GM23338 (cell line): ENCODE measurements around the gene CYP3A7. TPM values are rescaled to one million over a fixed set of nuclear protein-coding genes. Genes with fewer than 3 reads are reported as not detected.

Experiments
- ATAC-seq: fragments of 200-7000 bp; cut with Tn5 transposase; 3 replicates; pipeline ENCODE4 v1.9.1; 2020
- DNase-seq: peaks from one replicate; pipeline ENCODE4 v3.0.0-alpha.2; 2015; ENCODE audit warnings: low spot score
- H2AFZ ChIP-seq: fragments of 200-600 bp; sonication (generic); 2 replicates; pipeline ENCODE4 v1.8.0; 2016; ENCODE audit warnings: antibody characterized with exemption, mild to moderate bottlenecking, moderate library complexity
- H3F3A ChIP-seq: fragments of 200-600 bp; sonication (generic); replicated peaks from 2 replicates; pipeline ENCODE4 v1.8.0; 2017; ENCODE audit warnings: antibody characterized with exemption, mixed run types, low read depth
- H3K27ac ChIP-seq: fragments of 200-600 bp; sonication (generic); 2 replicates; pipeline ENCODE4 v1.6.1; 2016; ENCODE audit warnings: low read depth
- H3K27me3 ChIP-seq: fragments of 200-600 bp; sonication (generic); 2 replicates; pipeline ENCODE4 v1.8.0; 2016; ENCODE audit warnings: mild to moderate bottlenecking, mixed run types, moderate library complexity; ENCODE audit not compliant: insufficient read depth
- H3K36me3 ChIP-seq: fragments of 200-600 bp; sonication (generic); 2 replicates; pipeline ENCODE4 v1.8.0; 2016; ENCODE audit warnings: mild to moderate bottlenecking; ENCODE audit not compliant: insufficient read depth
- H3K4me1 ChIP-seq: fragments of 200-600 bp; sonication (generic); 2 replicates; pipeline ENCODE4 v1.8.0; 2016; ENCODE audit warnings: mild to moderate bottlenecking, moderate library complexity; ENCODE audit not compliant: insufficient read depth
- H3K4me2 ChIP-seq: fragments of 200-600 bp; sonication (generic); 2 replicates; pipeline ENCODE4 v1.7.1; 2017; ENCODE audit warnings: mixed run types
- H3K4me3 ChIP-seq: fragments of 200-600 bp; sonication (generic); 2 replicates; pipeline ENCODE4 v1.6.1; 2016; ENCODE audit warnings: mixed run types
- H3K79me2 ChIP-seq: fragments of 200-600 bp; sonication (generic); replicated peaks from 2 replicates; pipeline ENCODE4 v1.8.0; 2017; ENCODE audit warnings: mild to moderate bottlenecking; ENCODE audit not compliant: insufficient read depth
- H3K9me2 ChIP-seq: fragments of 200-600 bp; sonication (generic); 2 replicates; pipeline ENCODE4 v1.8.0; 2017; ENCODE audit not compliant: insufficient read depth
- H4K20me1 ChIP-seq: fragments of 200-600 bp; sonication (generic); replicated peaks from 2 replicates; pipeline ENCODE4 v1.8.0; 2017; ENCODE audit warnings: mild to moderate bottlenecking; ENCODE audit not compliant: insufficient read depth
- H3K27ac Mint-ChIP-seq: 2 replicates; pipeline ENCODE4 v1.8.0; 2020; ENCODE audit warnings: inconsistent platforms, mild to moderate bottlenecking, moderate library complexity, mixed read lengths
- H3K27me3 Mint-ChIP-seq: 3 replicates; pipeline ENCODE4 v1.8.0; 2022; ENCODE audit warnings: low read depth, mild to moderate bottlenecking, moderate library complexity, mixed read lengths, inconsistent platforms; ENCODE audit not compliant: insufficient read depth, poor library complexity
- H3K36me3 Mint-ChIP-seq: 3 replicates; pipeline ENCODE4 v1.8.0; 2021; ENCODE audit warnings: low read depth, mild to moderate bottlenecking, inconsistent platforms, moderate library complexity, mixed read lengths
- H3K4me1 Mint-ChIP-seq: 3 replicates; pipeline ENCODE4 v1.8.0; 2020; ENCODE audit warnings: mild to moderate bottlenecking, inconsistent platforms, mixed read lengths
- H3K4me3 Mint-ChIP-seq: 3 replicates; pipeline ENCODE4 v1.8.0; 2021; ENCODE audit warnings: moderate library complexity, mild to moderate bottlenecking, inconsistent platforms, mixed read lengths
- H3K9me3 Mint-ChIP-seq: 3 replicates; pipeline ENCODE4 v1.8.0; 2020; ENCODE audit warnings: moderate library complexity, mild to moderate bottlenecking, inconsistent platforms, mixed read lengths
- CREB1 ChIP-seq: fragments of 250-450 bp; sonication (Bioruptor Pico); IDR thresholded peaks from 2 replicates; pipeline ENCODE4 v1.5.0; 2020; ENCODE audit warnings: low read depth, mild to moderate bottlenecking, moderate library complexity
- CTCF ChIP-seq, 2 experiments: fragments of 200-600 bp in 1 of 2; sonication (generic) in 1 of 2; conservative IDR thresholded peaks; 2 replicates each; pipeline versions ENCODE4 v1.5.1 to v1.6.1; 2016 to 2017; ENCODE audit warnings: antibody characterized with exemption in 2 of 2, low read depth in 2 of 2, mild to moderate bottlenecking in 2 of 2, moderate library complexity in 1 of 2
- ETS1 ChIP-seq: IDR thresholded peaks from 2 replicates; pipeline ENCODE4 v1.6.1; 2016; ENCODE audit warnings: antibody characterized with exemption
- EZH2 ChIP-seq: fragments of 200-600 bp; sonication (generic); IDR thresholded peaks from one replicate; pipeline ENCODE4 v1.8.0; 2017; ENCODE audit warnings: antibody characterized with exemption, mild to moderate bottlenecking, low read depth; ENCODE audit not compliant: unreplicated experiment
- EZH2phosphoT487 ChIP-seq: fragments of 200-600 bp; sonication (generic); IDR thresholded peaks from one replicate; pipeline ENCODE4 v1.8.1; 2018; ENCODE audit warnings: antibody characterized with exemption; ENCODE audit not compliant: unreplicated experiment
- JUNB ChIP-seq: IDR thresholded peaks from one replicate; pipeline ENCODE4 v1.6.1; 2016; ENCODE audit warnings: antibody characterized with exemption; ENCODE audit not compliant: unreplicated experiment
- NANOG ChIP-seq: IDR thresholded peaks from 2 replicates; pipeline ENCODE4 v1.6.1; 2016; ENCODE audit warnings: antibody characterized with exemption, borderline replicate concordance
- POLR2AphosphoS5 ChIP-seq: IDR thresholded peaks from 2 replicates; pipeline ENCODE4 v1.6.1; 2016; ENCODE audit warnings: antibody characterized with exemption, low read depth
- REST ChIP-seq: IDR thresholded peaks from one replicate; pipeline ENCODE4 v1.6.1; 2018; ENCODE audit warnings: antibody characterized with exemption; ENCODE audit not compliant: unreplicated experiment
- STAT1 ChIP-seq: IDR thresholded peaks from one replicate; pipeline ENCODE4 v1.6.1; 2016; ENCODE audit warnings: antibody characterized with exemption; ENCODE audit not compliant: unreplicated experiment
- ZNF114 ChIP-seq: fragments of 250-450 bp; sonication (Bioruptor Pico); IDR thresholded peaks from 2 replicates; pipeline ENCODE4 v1.5.0; 2020; ENCODE audit warnings: mild to moderate bottlenecking, moderate library complexity
- ZNF331 ChIP-seq: fragments of 250-450 bp; sonication (Bioruptor Pico); IDR thresholded peaks from 2 replicates; pipeline ENCODE4 v1.5.0; 2020; ENCODE audit warnings: low read depth, mild to moderate bottlenecking, moderate library complexity
- ZNF462 ChIP-seq: fragments of 250-450 bp; sonication (Bioruptor Pico); IDR thresholded peaks from 2 replicates; pipeline ENCODE4 v1.5.0; 2020; ENCODE audit warnings: mild to moderate bottlenecking, moderate library complexity
- polyA plus RNA-seq: library from polyadenylated mRNA; unstranded; fragments of >200 nt; fragmentation: Nextera tagmentation; extraction: Ambion mirVana; gene quantifications from 2 replicates; pipeline ENCODE4 v1.2.1, GENCODE V29; 2016
- total RNA-seq: library from RNA; depleted of rRNA; stranded (reverse); fragments of >200 nt; shearing (Covaris generic); gene quantifications from 2 replicates; pipeline ENCODE4 v1.2.3, GENCODE V29; 2014

CYP3A7 gene
- total and polyA plus RNA-seq, 2 experiments from 2014 or later: 0.19 TPM; not detected in 1

- TF ChIP-seq ZNF462 (CRISPR knock-in tag) (no peak), ZNF114 (CRISPR knock-in tag) (no peak), JUNB (no peak), CREB1 (CRISPR knock-in tag) (no peak), EZH2 (no peak), CTCF (conservative IDR thresholded peaks at IDR 0.05; ENCODE audit: low read depth in 2 of 2) (no peak), ZNF331 (no peak), NANOG (no peak), EZH2phosphoT487 (no peak), STAT1 (no peak), POLR2AphosphoS5 (no peak), ETS1 (no peak), REST (no peak)
- no peak overlapping the region for H3K27ac ChIP-seq
- no peak overlapping the region for H3K27ac Mint-ChIP-seq
- no peaks in the 10 kb centered on the region for H3F3A ChIP-seq
- H3K9me2 ChIP-seq: no peaks in the 10 kb centered on the region
- H3K4me1 Mint-ChIP-seq: peaks cover 8% of the 10 kb centered on the region
- H2AFZ ChIP-seq: no peak overlapping the region
- no peaks in the 10 kb centered on the region for H4K20me1 ChIP-seq
- ATAC-seq (no peak), DNase-seq (no peak)
- H3K4me3 Mint-ChIP-seq: no peak overlapping the region
- peaks cover 4% of the 10 kb centered on the region for H3K27me3 Mint-ChIP-seq
- no peaks in the 10 kb centered on the region for H3K9me3 Mint-ChIP-seq
- H3K4me3 ChIP-seq: no peak overlapping the region
- H3K27me3 ChIP-seq: no peaks in the 10 kb centered on the region
- H3K4me1 ChIP-seq: peaks cover 6% of the 10 kb centered on the region; the same call in 1 of the 2 replicates
- no peaks in the 10 kb centered on the region for H3K79me2 ChIP-seq
- H3K4me2 ChIP-seq: no peak overlapping the region
- no peaks in the 10 kb centered on the region for H3K36me3 ChIP-seq
- H3K36me3 Mint-ChIP-seq: no peaks in the 10 kb centered on the region
Measured at GRCh38 chr7:99672573-99672972, 62.4 kb downstream of the CYP3A7 start.
